Memory B cell (primary cell): ENCODE measurements around the gene PTPRO.

Experiments used
- ATAC-seq: fragments of 150-1000 bp; cut with Tn5 transposase; 2 replicates; pipeline ENCODE4 v1.10.0; 2021; ENCODE audit warnings: low read depth, mild to moderate bottlenecking, moderate library complexity
- DNase-seq, 2 donors: peaks; one replicate each; pipeline ENCODE4 v3.0.0; 2022; ENCODE audit warnings: low spot score in 2 of 2
- H3K27ac Mint-ChIP-seq: one replicate; pipeline ENCODE4 v1.8.0; 2022; ENCODE audit warnings: mild to moderate bottlenecking, moderate library complexity, mixed read lengths
- H3K27me3 Mint-ChIP-seq: one replicate; pipeline ENCODE4 v1.8.0; 2022; ENCODE audit warnings: mixed read lengths
- H3K36me3 Mint-ChIP-seq: one replicate; pipeline ENCODE4 v1.8.0; 2022; ENCODE audit warnings: mild to moderate bottlenecking, mixed read lengths
- H3K4me1 Mint-ChIP-seq: one replicate; pipeline ENCODE4 v1.8.0; 2022; ENCODE audit warnings: mixed read lengths
- H3K4me3 Mint-ChIP-seq: one replicate; pipeline ENCODE4 v1.8.0; 2022; ENCODE audit warnings: mild to moderate bottlenecking, moderate library complexity, mixed read lengths
- H3K9me3 Mint-ChIP-seq: one replicate; pipeline ENCODE4 v1.8.0; 2022; ENCODE audit warnings: mixed read lengths

The PTPRO gene

DNA sequence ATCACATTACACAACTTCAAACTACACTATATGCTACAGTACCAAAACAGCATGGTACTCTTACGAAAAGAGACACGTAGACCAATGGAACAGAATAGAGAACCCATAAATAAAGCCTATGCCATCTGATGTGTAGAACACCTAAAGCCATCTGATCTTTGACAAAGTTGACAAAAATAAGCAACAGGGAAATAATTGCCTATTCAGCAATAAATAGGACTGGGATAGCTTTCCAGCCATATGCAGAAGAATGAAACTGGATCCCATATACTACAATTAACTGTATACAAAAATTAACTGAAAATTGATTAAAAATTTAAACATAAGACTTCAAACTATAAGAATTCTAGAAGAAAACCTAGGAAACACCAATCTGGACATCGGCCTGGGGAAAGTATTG is 120.7 kb downstream of the PTPRO start:
- DNase-seq = no peak
- no peak for ATAC-seq
- Mint-ChIP-seq H3K9me3 (peaks cover 8% of the 10 kb centered on the region), H3K27me3 (peaks cover 8% of the 10 kb centered on the region), H3K27ac (no peak overlapping the region), H3K4me3 (no peak overlapping the region), H3K4me1 (no peaks in the 10 kb centered on the region), H3K36me3 (no peaks in the 10 kb centered on the region)

GRCh38 chr12:15443611-15444010 is 121.3 kb downstream of the PTPRO start:
- H3K9me3 Mint-ChIP-seq = peaks cover 5% of the 10 kb centered on the region
- no peaks in the 10 kb centered on the region for H3K4me1 Mint-ChIP-seq
- no peaks in the 10 kb centered on the region for H3K36me3 Mint-ChIP-seq
- ATAC-seq = no peak
- H3K27ac Mint-ChIP-seq = no peak overlapping the region
- H3K27me3 Mint-ChIP-seq = peaks cover 8% of the 10 kb centered on the region
- DNase-seq = no peak
- H3K4me3 Mint-ChIP-seq = no peak overlapping the region

GRCh38 chr12:15444523-15444922 is 122.2 kb downstream of the PTPRO start:
- H3K9me3 Mint-ChIP-seq = peaks cover 4% of the 10 kb centered on the region
- no peak for ATAC-seq
- H3K36me3 Mint-ChIP-seq = no peaks in the 10 kb centered on the region
- no peak overlapping the region for H3K27ac Mint-ChIP-seq
- no peak for DNase-seq
- H3K4me3 Mint-ChIP-seq = no peak overlapping the region
- H3K4me1 Mint-ChIP-seq = no peaks in the 10 kb centered on the region
- peaks cover 5% of the 10 kb centered on the region for H3K27me3 Mint-ChIP-seq

DNA sequence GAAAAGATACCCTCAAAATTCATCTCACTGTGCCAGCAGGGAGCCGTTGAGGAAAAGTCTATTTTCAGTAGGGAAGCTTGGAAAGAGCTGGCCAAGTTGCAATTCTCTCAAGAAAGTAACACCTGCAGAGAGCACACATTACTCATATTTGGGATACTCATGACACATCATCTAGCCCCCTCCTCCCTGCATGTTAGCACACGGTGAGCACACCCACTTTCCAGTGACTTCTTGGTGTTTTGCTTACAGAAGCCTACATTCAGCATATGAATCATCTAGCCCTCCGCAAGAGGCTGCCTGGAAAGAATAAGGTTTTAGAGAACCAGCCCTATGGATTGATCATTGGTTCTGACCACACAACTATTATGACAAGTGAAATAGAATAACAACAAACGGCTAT is 124.5 kb downstream of the PTPRO start:
- Mint-ChIP-seq H3K27ac (no peak overlapping the region), H3K4me3 (no peak overlapping the region), H3K9me3 (peaks cover 6% of the 10 kb centered on the region), H3K36me3 (no peaks in the 10 kb centered on the region), H3K27me3 (peaks cover 5% of the 10 kb centered on the region), H3K4me1 (no peaks in the 10 kb centered on the region)
- DNase-seq (no peak), ATAC-seq (no peak)

DNA sequence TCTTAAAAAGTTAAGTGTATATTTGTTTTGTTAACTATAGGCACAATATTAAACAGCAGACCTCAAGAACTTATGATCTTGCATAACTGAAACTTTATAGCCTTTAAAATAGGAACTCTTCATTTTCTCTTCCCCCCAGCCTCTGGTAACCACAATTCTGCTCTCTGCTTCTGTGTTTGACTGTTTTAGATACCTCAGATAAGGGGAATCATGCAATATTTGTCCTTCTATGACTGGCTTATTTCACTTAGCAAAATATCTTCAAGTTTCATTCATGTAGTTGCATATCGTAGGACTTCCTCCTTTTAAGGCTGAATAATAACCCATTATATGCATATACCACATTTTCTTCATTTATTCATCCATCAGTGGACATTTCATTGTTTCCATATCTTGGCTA is 131.3 kb downstream of the PTPRO start:
- peaks cover 1% of the 10 kb centered on the region for H3K27me3 Mint-ChIP-seq
- peaks cover 3% of the 10 kb centered on the region for H3K36me3 Mint-ChIP-seq
- ATAC-seq = no peak
- H3K4me3 Mint-ChIP-seq = no peak overlapping the region
- peaks cover 13% of the 10 kb centered on the region for H3K9me3 Mint-ChIP-seq
- DNase-seq = no peak
- no peak overlapping the region for H3K27ac Mint-ChIP-seq
- no peaks in the 10 kb centered on the region for H3K4me1 Mint-ChIP-seq

DNA sequence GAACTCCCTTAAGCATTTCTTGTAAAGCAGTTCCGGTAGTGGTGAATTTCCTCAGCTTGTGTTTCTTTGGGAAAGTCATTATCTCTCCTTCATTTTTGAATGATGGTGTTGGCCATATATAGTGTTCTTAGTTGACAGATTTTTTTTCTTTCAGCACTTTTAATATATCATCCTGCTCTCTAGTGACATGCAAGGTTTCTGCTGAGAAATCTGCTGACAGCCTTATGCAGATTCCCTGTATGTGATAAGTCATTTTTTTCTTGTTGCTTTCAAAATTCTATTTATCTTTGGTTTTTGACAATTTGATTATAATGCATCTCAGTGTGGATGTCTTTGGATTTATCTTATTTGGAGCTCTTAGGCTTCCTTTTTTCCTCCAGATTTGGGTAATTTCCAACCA is 135.7 kb downstream of the PTPRO start:
- H3K4me3 Mint-ChIP-seq = no peak overlapping the region
- no peak overlapping the region for H3K27ac Mint-ChIP-seq
- peaks cover 15% of the 10 kb centered on the region for H3K9me3 Mint-ChIP-seq
- no peak for ATAC-seq
- no peak for DNase-seq
- peaks cover 3% of the 10 kb centered on the region for H3K36me3 Mint-ChIP-seq
- H3K4me1 Mint-ChIP-seq = no peaks in the 10 kb centered on the region
- H3K27me3 Mint-ChIP-seq = peaks cover 2% of the 10 kb centered on the region

GRCh38 chr12:15468911-15469310 is 146.6 kb downstream of the PTPRO start:
- Mint-ChIP-seq H3K27ac (no peak overlapping the region), H3K4me3 (no peak overlapping the region), H3K4me1 (no peaks in the 10 kb centered on the region), H3K9me3 (no peaks in the 10 kb centered on the region), H3K36me3 (no peaks in the 10 kb centered on the region), H3K27me3 (peaks cover 13% of the 10 kb centered on the region)
- no peak for ATAC-seq
- DNase-seq = no peak

GRCh38 chr12:15469356-15469755 is 147.0 kb downstream of the PTPRO start:
- DNase-seq (no peak), ATAC-seq (no peak)
- H3K9me3 Mint-ChIP-seq = no peaks in the 10 kb centered on the region
- no peak overlapping the region for H3K4me3 Mint-ChIP-seq
- no peaks in the 10 kb centered on the region for H3K36me3 Mint-ChIP-seq
- H3K4me1 Mint-ChIP-seq = no peaks in the 10 kb centered on the region
- no peak overlapping the region for H3K27ac Mint-ChIP-seq
- peaks cover 12% of the 10 kb centered on the region for H3K27me3 Mint-ChIP-seq

GRCh38 chr12:15472036-15472435 is 149.7 kb downstream of the PTPRO start:
- Mint-ChIP-seq H3K9me3 (no peaks in the 10 kb centered on the region), H3K27me3 (peaks cover 10% of the 10 kb centered on the region), H3K4me3 (no peak overlapping the region), H3K36me3 (no peaks in the 10 kb centered on the region), H3K27ac (no peak overlapping the region), H3K4me1 (no peaks in the 10 kb centered on the region)
- ATAC-seq = no peak
- no peak for DNase-seq

GRCh38 chr12:15474766-15475165 is 152.5 kb downstream of the PTPRO start:
- no peak for DNase-seq
- no peak overlapping the region for H3K4me3 Mint-ChIP-seq

DNA sequence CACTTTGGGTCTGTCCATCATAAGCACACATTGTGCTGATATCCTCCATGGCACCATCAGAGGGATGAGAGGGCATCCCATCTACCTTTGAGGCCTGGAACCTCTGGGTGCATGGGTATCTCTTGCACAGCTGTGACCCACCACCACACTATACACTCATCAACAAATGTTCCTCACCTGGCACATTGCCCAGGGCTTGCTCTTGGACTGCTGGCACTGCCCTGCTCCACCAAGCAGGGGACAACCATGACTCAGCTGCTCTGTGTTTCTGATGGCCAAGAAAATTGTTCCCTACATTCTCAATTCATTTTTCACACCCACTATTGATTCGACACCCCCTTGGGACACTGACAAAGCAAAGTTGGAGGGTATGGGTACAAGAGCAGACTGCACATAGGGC is 155.5 kb downstream of the PTPRO start:
- Mint-ChIP-seq H3K4me3 (no peak overlapping the region), H3K36me3 (no peaks in the 10 kb centered on the region), H3K9me3 (no peaks in the 10 kb centered on the region), H3K27ac (no peak overlapping the region), H3K4me1 (no peaks in the 10 kb centered on the region), H3K27me3 (peaks cover 7% of the 10 kb centered on the region)
- DNase-seq = no peak
- no peak for ATAC-seq

More at GRCh38 chr12:15474766-15475165, 152.5 kb downstream of the PTPRO start:
- H3K9me3 Mint-ChIP-seq = no peaks in the 10 kb centered on the region
- no peaks in the 10 kb centered on the region for H3K4me1 Mint-ChIP-seq
- ATAC-seq = no peak
- H3K36me3 Mint-ChIP-seq = no peaks in the 10 kb centered on the region
- H3K27ac Mint-ChIP-seq = no peak overlapping the region
- H3K27me3 Mint-ChIP-seq = peaks cover 6% of the 10 kb centered on the region

GRCh38 chr12:15481846-15482245 is 159.5 kb downstream of the PTPRO start:
- H3K4me3 Mint-ChIP-seq = no peak overlapping the region

GRCh38 chr12:15485466-15485865 is 163.2 kb downstream of the PTPRO start:
- H3K36me3 Mint-ChIP-seq = no peaks in the 10 kb centered on the region
- DNase-seq = no peak
- ATAC-seq = no peak
- no peaks in the 10 kb centered on the region for H3K9me3 Mint-ChIP-seq
- H3K4me1 Mint-ChIP-seq = no peaks in the 10 kb centered on the region
- no peak overlapping the region for H3K27ac Mint-ChIP-seq
- no peak overlapping the region for H3K4me3 Mint-ChIP-seq
- H3K27me3 Mint-ChIP-seq = peaks cover 10% of the 10 kb centered on the region

More at GRCh38 chr12:15481846-15482245, 159.5 kb downstream of the PTPRO start:
- Mint-ChIP-seq H3K27ac (no peak overlapping the region), H3K27me3 (peaks cover 10% of the 10 kb centered on the region), H3K36me3 (no peaks in the 10 kb centered on the region), H3K9me3 (no peaks in the 10 kb centered on the region), H3K4me1 (no peaks in the 10 kb centered on the region)
- ATAC-seq (no peak), DNase-seq (no peak)

DNA sequence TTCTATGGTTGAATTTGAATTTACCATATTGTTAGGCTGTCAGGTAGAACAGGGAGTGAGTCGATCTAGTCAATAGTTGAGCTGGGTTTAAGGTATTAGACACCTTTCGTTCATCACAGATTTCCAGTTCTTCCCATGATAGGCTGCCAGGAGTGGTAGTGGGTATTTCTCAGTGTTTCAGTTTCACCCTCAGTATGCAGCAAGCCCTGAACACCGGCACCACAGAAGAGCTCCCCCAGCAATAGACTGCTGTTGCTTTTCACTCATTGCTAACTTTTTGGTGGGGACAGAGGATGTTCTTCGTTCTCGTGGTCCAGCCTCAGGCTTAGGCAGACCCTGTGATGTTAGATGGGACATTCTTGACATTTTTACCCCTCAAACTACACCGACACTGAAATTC is 164.6 kb downstream of the PTPRO start:
- H3K27me3 Mint-ChIP-seq = peaks cover 11% of the 10 kb centered on the region
- H3K4me1 Mint-ChIP-seq = no peaks in the 10 kb centered on the region
- H3K4me3 Mint-ChIP-seq = no peak overlapping the region
- no peak overlapping the region for H3K27ac Mint-ChIP-seq
- peaks cover under 1% of the 10 kb centered on the region for H3K9me3 Mint-ChIP-seq
- ATAC-seq (no peak), DNase-seq (no peak)
- peaks cover under 1% of the 10 kb centered on the region for H3K36me3 Mint-ChIP-seq

- H3K4me3 Mint-ChIP-seq = no peak overlapping the region
- DNase-seq (no peak), ATAC-seq (no peak)
- H3K27me3 Mint-ChIP-seq = peaks cover 13% of the 10 kb centered on the region
- peaks cover 6% of the 10 kb centered on the region for H3K9me3 Mint-ChIP-seq
- no peak overlapping the region for H3K27ac Mint-ChIP-seq
- H3K36me3 Mint-ChIP-seq = peaks cover 6% of the 10 kb centered on the region
- H3K4me1 Mint-ChIP-seq = no peaks in the 10 kb centered on the region
Measured at GRCh38 chr12:15488481-15488880, 166.2 kb downstream of the PTPRO start.
